ENCODE data around the gene PLAC9.

The PLAC9 gene

GRCh38 chr10:80159166-80159873 is 26.8 kb downstream of the PLAC9 start:
- TF ChIP-seq REST (IDR thresholded peaks at IDR 0.05; ENCODE audit: low read depth) (no peak), USF1 (IDR thresholded peaks at IDR 0.05) (no peak), NFIC (IDR thresholded peaks at IDR 0.05) (no peak)

GRCh38 chr10:80160361-80161320 is 28.1 kb downstream of the PLAC9 start:
- TF ChIP-seq REST (IDR thresholded peaks at IDR 0.05; ENCODE audit: low read depth) = no peak
- no peak for TF ChIP-seq ZBTB7A (IDR thresholded peaks at IDR 0.05; ENCODE audit: low read depth)
- TF ChIP-seq YY1 (IDR thresholded peaks at IDR 0.05; ENCODE audit: low read depth) = no peak
- TF ChIP-seq EGR1 (IDR thresholded peaks at IDR 0.05) = no peak
- TF ChIP-seq TAF1 (IDR thresholded peaks at IDR 0.05; ENCODE audit: low read depth) = no peak
- TF ChIP-seq CREB1 (IDR thresholded peaks at IDR 0.05; ENCODE audit: low read depth) = no peak
- no peak for TF ChIP-seq EP300 (IDR thresholded peaks at IDR 0.05; ENCODE audit: borderline replicate concordance)
- TF ChIP-seq USF1 (IDR thresholded peaks at IDR 0.05) = no peak
- no peak for TF ChIP-seq FOXM1 (IDR thresholded peaks at IDR 0.05; ENCODE audit: borderline replicate concordance, low read depth)
- no peak for TF ChIP-seq NFIC (IDR thresholded peaks at IDR 0.05)
- no peak for TF ChIP-seq MAX (IDR thresholded peaks at IDR 0.05)
- no peak for TF ChIP-seq RAD21 (IDR thresholded peaks at IDR 0.05; ENCODE audit: low read depth)
- TF ChIP-seq TEAD4 (IDR thresholded peaks at IDR 0.05) = no peak
- TF ChIP-seq TCF12 (IDR thresholded peaks at IDR 0.05; ENCODE audit: low read depth) = no peak

GRCh38 chr10:80161321-80162083 is 29.0 kb downstream of the PLAC9 start:
- TF ChIP-seq EGR1 (IDR thresholded peaks at IDR 0.05) (no peak), TAF1 (IDR thresholded peaks at IDR 0.05; ENCODE audit: low read depth) (no peak), YY1 (IDR thresholded peaks at IDR 0.05; ENCODE audit: low read depth) (no peak), NFIC (IDR thresholded peaks at IDR 0.05) (no peak), EP300 (IDR thresholded peaks at IDR 0.05; ENCODE audit: borderline replicate concordance) (no peak), FOXM1 (IDR thresholded peaks at IDR 0.05; ENCODE audit: borderline replicate concordance, low read depth) (no peak)

GRCh38 chr10:80163741-80164341 is 31.3 kb downstream of the PLAC9 start:
- TF ChIP-seq TAF1 (IDR thresholded peaks at IDR 0.05; ENCODE audit: low read depth) (no peak), TCF12 (IDR thresholded peaks at IDR 0.05; ENCODE audit: low read depth) (no peak), CEBPB (IDR thresholded peaks at IDR 0.05) (no peak), EGR1 (IDR thresholded peaks at IDR 0.05) (no peak), REST (IDR thresholded peaks at IDR 0.05; ENCODE audit: low read depth) (no peak), CREB1 (IDR thresholded peaks at IDR 0.05; ENCODE audit: low read depth) (no peak), TEAD4 (IDR thresholded peaks at IDR 0.05) (no peak), FOXM1 (IDR thresholded peaks at IDR 0.05; ENCODE audit: borderline replicate concordance, low read depth) (no peak), MAX (IDR thresholded peaks at IDR 0.05) (no peak), RAD21 (IDR thresholded peaks at IDR 0.05; ENCODE audit: low read depth) (no peak), EP300 (IDR thresholded peaks at IDR 0.05; ENCODE audit: borderline replicate concordance) (no peak), USF1 (IDR thresholded peaks at IDR 0.05) (no peak)
